ENCODE measurements around the gene NCAPG2.

Gene NCAPG2

DNA sequence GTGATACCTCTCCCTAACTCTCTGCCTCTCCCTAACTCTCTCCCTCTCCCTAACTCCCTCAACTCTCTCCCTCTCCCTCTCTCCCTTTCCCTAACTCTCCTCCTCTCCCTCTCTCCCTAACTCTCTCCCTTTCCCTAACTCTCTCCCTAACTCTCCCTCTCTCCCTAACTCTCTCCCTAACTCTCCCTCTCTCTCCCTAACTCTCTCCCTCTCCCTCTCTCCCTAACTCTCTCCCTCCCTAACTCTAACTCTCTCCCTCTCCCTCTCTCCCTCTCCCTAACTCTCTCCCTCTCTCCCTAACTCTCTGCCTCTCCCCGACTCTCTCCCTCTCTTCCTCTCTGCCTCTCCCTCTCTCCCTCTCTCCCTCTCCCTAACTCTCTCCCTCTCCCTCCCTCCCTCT lies 115.0 kb downstream of the NCAPG2 start:
- H3K9ac ChIP-seq (ENCODE audit: low read depth, low read length, poor library complexity, severe bottlenecking) = no peak overlapping the region
- no peaks in the 10 kb centered on the region for H3F3A ChIP-seq (ENCODE audit: low read depth)
- no peak overlapping the region for H2AFZ ChIP-seq (ENCODE audit: low read length)
- H3K9me3 ChIP-seq (ENCODE audit: insufficient read depth, low read depth, low read length) = peaks cover 12% of the 10 kb centered on the region; the same call in 1 of the 2 replicates
- H3K79me2 ChIP-seq (ENCODE audit: insufficient read depth, low read length) = no peaks in the 10 kb centered on the region
- TF ChIP-seq, protein P1, sequence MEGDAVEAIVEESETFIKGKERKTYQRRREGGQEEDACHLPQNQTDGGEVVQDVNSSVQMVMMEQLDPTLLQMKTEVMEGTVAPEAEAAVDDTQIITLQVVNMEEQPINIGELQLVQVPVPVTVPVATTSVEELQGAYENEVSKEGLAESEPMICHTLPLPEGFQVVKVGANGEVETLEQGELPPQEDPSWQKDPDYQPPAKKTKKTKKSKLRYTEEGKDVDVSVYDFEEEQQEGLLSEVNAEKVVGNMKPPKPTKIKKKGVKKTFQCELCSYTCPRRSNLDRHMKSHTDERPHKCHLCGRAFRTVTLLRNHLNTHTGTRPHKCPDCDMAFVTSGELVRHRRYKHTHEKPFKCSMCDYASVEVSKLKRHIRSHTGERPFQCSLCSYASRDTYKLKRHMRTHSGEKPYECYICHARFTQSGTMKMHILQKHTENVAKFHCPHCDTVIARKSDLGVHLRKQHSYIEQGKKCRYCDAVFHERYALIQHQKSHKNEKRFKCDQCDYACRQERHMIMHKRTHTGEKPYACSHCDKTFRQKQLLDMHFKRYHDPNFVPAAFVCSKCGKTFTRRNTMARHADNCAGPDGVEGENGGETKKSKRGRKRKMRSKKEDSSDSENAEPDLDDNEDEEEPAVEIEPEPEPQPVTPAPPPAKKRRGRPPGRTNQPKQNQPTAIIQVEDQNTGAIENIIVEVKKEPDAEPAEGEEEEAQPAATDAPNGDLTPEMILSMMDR (conservative IDR thresholded peaks at IDR 0.05; ENCODE audit: low read length) = no peak
- TF ChIP-seq EZH2phosphoT487 (IDR thresholded peaks at IDR 0.05; ENCODE audit: borderline replicate concordance) = no peak
- H3K4me2 ChIP-seq (ENCODE audit: low read depth, low read length, poor library complexity, severe bottlenecking) = no peak overlapping the region
- no peaks in the 10 kb centered on the region for H4K20me1 ChIP-seq (ENCODE audit: insufficient read depth, low read length, poor library complexity, severe bottlenecking)
- H3K27me3 ChIP-seq (ENCODE audit: insufficient read depth, low read length, poor library complexity, severe bottlenecking) = no peaks in the 10 kb centered on the region
- no peaks in the 10 kb centered on the region for H3K4me1 ChIP-seq (ENCODE audit: insufficient read depth, low read length, poor library complexity, severe bottlenecking)
- H3K36me3 ChIP-seq (ENCODE audit: insufficient read depth, low read length) = no peaks in the 10 kb centered on the region
- H3K4me3 ChIP-seq (ENCODE audit: low read length, poor library complexity, severe bottlenecking) = no peak overlapping the region
- H3K9me2 ChIP-seq (replicated peaks; ENCODE audit: low read depth, low read length) = no peaks in the 10 kb centered on the region

DNA sequence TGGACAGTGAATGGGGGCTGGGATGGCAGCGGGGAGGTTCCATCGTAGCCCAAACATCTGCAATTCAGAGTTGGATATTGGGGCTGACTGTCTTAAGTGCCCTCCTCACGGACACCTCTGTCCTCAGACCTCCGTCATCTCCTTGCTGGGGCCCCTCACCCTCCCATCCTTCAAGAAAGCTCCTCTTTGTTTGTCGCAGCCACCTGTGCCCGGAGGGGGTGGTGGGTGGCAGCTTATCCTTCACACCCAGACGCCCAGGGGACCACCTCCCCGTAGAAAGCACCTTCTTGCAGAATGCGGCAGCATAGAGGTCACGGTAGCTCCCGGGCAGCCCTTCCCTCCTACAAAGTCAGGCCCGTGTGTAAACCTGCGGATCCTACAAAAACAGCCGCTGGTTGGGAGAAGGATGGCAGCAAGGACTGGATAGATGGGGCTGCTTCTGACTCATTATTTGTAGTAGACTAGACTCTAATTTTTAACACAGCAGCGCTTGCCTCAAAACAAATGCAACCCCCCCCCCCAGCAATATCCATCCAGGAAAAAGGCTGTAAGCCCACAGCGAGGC lies 115.6 kb downstream of the NCAPG2 start:
- Histone ChIP-seq H3K4me1 (ENCODE audit: insufficient read depth, low read length, poor library complexity, severe bottlenecking) (no peaks in the 10 kb centered on the region), H3K4me2 (ENCODE audit: low read depth, low read length, poor library complexity, severe bottlenecking) (no peak overlapping the region), H3K9me2 (replicated peaks; ENCODE audit: low read depth, low read length) (no peaks in the 10 kb centered on the region), H3K27me3 (ENCODE audit: insufficient read depth, low read length, poor library complexity, severe bottlenecking) (no peaks in the 10 kb centered on the region), H2AFZ (ENCODE audit: low read length) (no peak overlapping the region), H3K4me3 (ENCODE audit: low read length, poor library complexity, severe bottlenecking) (no peak overlapping the region), H3F3A (ENCODE audit: low read depth) (no peaks in the 10 kb centered on the region), H3K9ac (ENCODE audit: low read depth, low read length, poor library complexity, severe bottlenecking) (no peak overlapping the region), H4K20me1 (ENCODE audit: insufficient read depth, low read length, poor library complexity, severe bottlenecking) (no peaks in the 10 kb centered on the region), H3K79me2 (ENCODE audit: insufficient read depth, low read length) (no peaks in the 10 kb centered on the region), H3K36me3 (ENCODE audit: insufficient read depth, low read length) (no peaks in the 10 kb centered on the region), H3K9me3 (ENCODE audit: insufficient read depth, low read depth, low read length) (peaks cover 12% of the 10 kb centered on the region; the same call in 1 of the 2 replicates)
- TF ChIP-seq, protein P1 (conservative IDR thresholded peaks at IDR 0.05; ENCODE audit: low read length) = no peak
- TF ChIP-seq EZH2phosphoT487 (IDR thresholded peaks at IDR 0.05; ENCODE audit: borderline replicate concordance) = no peak

DNA sequence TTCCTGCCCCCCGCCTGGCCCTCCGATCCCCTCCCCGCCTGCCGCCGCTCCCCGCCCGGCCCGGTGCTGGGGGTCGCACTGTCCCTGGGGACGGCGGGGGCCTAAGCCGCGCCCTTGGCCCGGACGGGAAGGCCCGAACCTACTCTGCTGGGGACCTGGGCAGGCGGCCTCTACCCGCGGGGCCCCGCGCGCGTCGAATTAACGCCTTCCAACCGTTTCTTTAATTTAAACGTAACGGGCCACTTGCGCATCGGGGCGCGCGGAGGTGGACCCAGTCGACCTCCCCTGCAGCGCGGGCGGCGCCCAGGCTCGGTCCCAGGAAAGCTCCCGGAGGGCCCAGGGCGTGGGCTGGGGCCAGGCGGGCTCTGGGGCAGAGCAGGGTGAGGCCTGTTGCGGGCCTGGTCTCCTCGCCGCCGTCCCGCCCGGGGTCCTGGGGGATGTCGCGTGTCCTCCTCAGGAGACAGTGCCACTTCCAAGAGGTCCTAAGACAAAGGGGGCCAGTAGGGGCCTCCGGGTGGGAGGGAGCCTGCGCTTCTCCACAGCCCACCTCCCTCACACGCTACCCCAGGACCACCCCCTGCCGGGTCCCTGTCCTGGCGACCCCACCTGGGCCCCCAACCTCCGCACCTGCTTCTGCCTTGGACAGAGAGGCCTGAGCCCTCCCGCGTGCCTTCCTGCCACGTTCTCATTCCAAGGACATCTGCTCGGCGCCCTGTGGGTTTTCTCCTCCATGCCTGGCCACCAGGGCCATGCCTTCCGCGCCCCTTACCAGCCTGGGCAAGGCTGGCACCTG lies 116.3 kb downstream of the NCAPG2 start:
- Histone ChIP-seq H3K4me2 (ENCODE audit: low read depth, low read length, poor library complexity, severe bottlenecking) (no peak overlapping the region), H3K36me3 (ENCODE audit: insufficient read depth, low read length) (no peaks in the 10 kb centered on the region), H3K4me3 (ENCODE audit: low read length, poor library complexity, severe bottlenecking) (no peak overlapping the region), H3K9me3 (ENCODE audit: insufficient read depth, low read depth, low read length) (peaks cover 12% of the 10 kb centered on the region; the same call in 1 of the 2 replicates), H3K4me1 (ENCODE audit: insufficient read depth, low read length, poor library complexity, severe bottlenecking) (no peaks in the 10 kb centered on the region), H3K9ac (ENCODE audit: low read depth, low read length, poor library complexity, severe bottlenecking) (no peak overlapping the region), H3K79me2 (ENCODE audit: insufficient read depth, low read length) (no peaks in the 10 kb centered on the region), H3K27me3 (ENCODE audit: insufficient read depth, low read length, poor library complexity, severe bottlenecking) (no peaks in the 10 kb centered on the region), H3F3A (ENCODE audit: low read depth) (no peaks in the 10 kb centered on the region), H3K9me2 (replicated peaks; ENCODE audit: low read depth, low read length) (no peaks in the 10 kb centered on the region), H4K20me1 (ENCODE audit: insufficient read depth, low read length, poor library complexity, severe bottlenecking) (no peaks in the 10 kb centered on the region), H2AFZ (ENCODE audit: low read length) (no peak overlapping the region)
- no peak for TF ChIP-seq EZH2phosphoT487 (IDR thresholded peaks at IDR 0.05; ENCODE audit: borderline replicate concordance)
- TF ChIP-seq, protein P1 (conservative IDR thresholded peaks at IDR 0.05; ENCODE audit: low read length) = no peak

Data from Loucy (cell line).